GM11168 (cell line): ENCODE measurements around the gene ADAMTS8.

Experiments used
- in situ Hi-C: fragments of 300-500 bp; cut with MboI; formaldehyde crosslinking; loops from one replicate; pipeline ENCODE4 v1.12.0; 2022; ENCODE audit warnings: low sequenced_read_pairs; ENCODE audit not compliant: unreplicated experiment

ADAMTS8 gene

GRCh38 chr11:130439160-130439519 lies 10.7 kb upstream of the ADAMTS8 start:
- in situ Hi-C loops, result loop anchor here (10.0 kb wide), 1 partner anchor 416 kb away; no protein-coding TSS in a partner anchor

GRCh38 chr11:130438401-130439159 lies 10.2 kb upstream of the ADAMTS8 start:
- in situ Hi-C loops, result loop anchor here (10.0 kb wide), 1 partner anchor 416 kb away; no protein-coding TSS in a partner anchor

GRCh38 chr11:130437848-130438247 lies 9.4 kb upstream of the ADAMTS8 start:
- in situ Hi-C loops, result loop anchor here (10.0 kb wide), 1 partner anchor 417 kb away; no protein-coding TSS in a partner anchor

- in situ Hi-C loops, result loop anchor here (10.0 kb wide), 1 partner anchor 419 kb away; no protein-coding TSS in a partner anchor
Observed at GRCh38 chr11:130436171-130436570, 7.8 kb upstream of the ADAMTS8 start.

- in situ Hi-C loops, result loop anchor here (10.0 kb wide), 1 partner anchor 419 kb away; no protein-coding TSS in a partner anchor
Observed at GRCh38 chr11:130435671-130436070, 7.3 kb upstream of the ADAMTS8 start.

- in situ Hi-C loops, result loop anchor here (10.0 kb wide), 1 partner anchor 420 kb away; no protein-coding TSS in a partner anchor
Observed at GRCh38 chr11:130434521-130435223, 6.3 kb upstream of the ADAMTS8 start.

- in situ Hi-C loops, result loop anchor here (10.0 kb wide), 1 partner anchor 421 kb away; no protein-coding TSS in a partner anchor
Observed at GRCh38 chr11:130433357-130433756, 4.9 kb upstream of the ADAMTS8 start.

GRCh38 chr11:130431801-130432200 lies 3.4 kb upstream of the ADAMTS8 start:
- in situ Hi-C loops, result loop anchor here (10.0 kb wide), 1 partner anchor 423 kb away; no protein-coding TSS in a partner anchor

GRCh38 chr11:130431331-130431773 lies 2.9 kb upstream of the ADAMTS8 start:
- in situ Hi-C loops, result loop anchor here (10.0 kb wide), 1 partner anchor 423 kb away; no protein-coding TSS in a partner anchor

- in situ Hi-C loops, result loop anchor here (10.0 kb wide), 1 partner anchor 425 kb away; no protein-coding TSS in a partner anchor
Observed at GRCh38 chr11:130429983-130430382, 1.6 kb upstream of the ADAMTS8 start.

- in situ Hi-C loops, result no loop called here
Observed at GRCh38 chr11:130429120-130429681, 792 bp upstream of the ADAMTS8 start.

GRCh38 chr11:130427581-130428315 lies 661 bp downstream of the ADAMTS8 start:
- in situ Hi-C loops, result no loop called here

- in situ Hi-C loops, result no loop called here
Observed at GRCh38 chr11:130426837-130427341, 1.5 kb downstream of the ADAMTS8 start.

GRCh38 chr11:130426223-130426836 lies 2.1 kb downstream of the ADAMTS8 start:
- in situ Hi-C loops, result no loop called here

GRCh38 chr11:130425156-130425555 lies 3.3 kb downstream of the ADAMTS8 start:
- in situ Hi-C loops, result no loop called here

GRCh38 chr11:130424613-130425140 lies 3.7 kb downstream of the ADAMTS8 start:
- in situ Hi-C loops, result loop anchor here (25.0 kb wide), 1 partner anchor 212 kb away; no protein-coding TSS in a partner anchor

- in situ Hi-C loops, result loop anchor here (25.0 kb wide), 1 partner anchor 211 kb away; no protein-coding TSS in a partner anchor
Observed at GRCh38 chr11:130423541-130424142, 4.8 kb downstream of the ADAMTS8 start.

GRCh38 chr11:130422251-130422995 lies 6.0 kb downstream of the ADAMTS8 start:
- in situ Hi-C loops, result loop anchor here (25.0 kb wide), 1 partner anchor 210 kb away; no protein-coding TSS in a partner anchor
